KOPT-K1 (cell line): ENCODE measurements around the gene SPTB.

Source experiments
- H3K27ac ChIP-seq: fragments of 200-600 bp; sonication (generic); 2 replicates; pipeline ENCODE4 v1.5.1; 2016; ENCODE audit warnings: antibody characterized with exemption, mild to moderate bottlenecking, low read depth, low read length; ENCODE audit not compliant: poor library complexity, severe bottlenecking
- H3K36me3 ChIP-seq: fragments of 200-600 bp; sonication (generic); 2 replicates; pipeline ENCODE4 v1.5.1; 2017; ENCODE audit warnings: antibody characterized with exemption, mild to moderate bottlenecking, low read length, moderate library complexity; ENCODE audit not compliant: insufficient read depth
- H3K9me3 ChIP-seq: fragments of 200-600 bp; sonication (generic); 2 replicates; pipeline ENCODE4 v1.5.1; 2017; ENCODE audit warnings: antibody characterized with exemption, low read length, mild to moderate bottlenecking; ENCODE audit not compliant: insufficient read depth, poor library complexity, severe bottlenecking

Gene SPTB

DNA sequence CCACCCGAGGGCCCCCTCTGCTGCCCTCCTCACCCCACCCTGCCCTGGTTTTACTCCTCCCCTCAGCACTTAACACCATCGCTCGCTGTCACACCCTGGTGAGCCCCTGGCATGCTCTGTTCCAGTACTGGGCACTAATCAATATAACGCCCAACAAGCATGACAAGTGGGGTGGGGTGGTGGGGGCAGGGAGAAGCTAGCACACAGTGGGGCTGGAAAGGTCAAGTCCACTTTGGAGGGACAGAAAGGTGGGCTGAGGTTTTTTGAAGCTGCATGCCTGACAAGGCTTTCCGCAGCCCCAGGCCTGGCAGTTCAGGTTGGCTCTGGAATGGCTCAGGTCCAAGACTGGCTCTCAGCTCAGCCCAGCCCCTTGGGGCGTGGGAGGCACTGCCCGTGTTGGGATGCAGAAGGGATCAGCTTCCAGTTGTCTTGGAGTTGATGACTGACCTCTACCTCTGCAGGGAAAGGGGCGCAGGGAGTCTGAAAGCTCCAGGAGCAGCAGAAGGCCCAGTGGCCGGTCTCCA is 141.4 kb downstream of the SPTB start:
- no peak overlapping the region for H3K27ac ChIP-seq
- no peaks in the 10 kb centered on the region for H3K9me3 ChIP-seq
- H3K36me3 ChIP-seq, result no peaks in the 10 kb centered on the region

DNA sequence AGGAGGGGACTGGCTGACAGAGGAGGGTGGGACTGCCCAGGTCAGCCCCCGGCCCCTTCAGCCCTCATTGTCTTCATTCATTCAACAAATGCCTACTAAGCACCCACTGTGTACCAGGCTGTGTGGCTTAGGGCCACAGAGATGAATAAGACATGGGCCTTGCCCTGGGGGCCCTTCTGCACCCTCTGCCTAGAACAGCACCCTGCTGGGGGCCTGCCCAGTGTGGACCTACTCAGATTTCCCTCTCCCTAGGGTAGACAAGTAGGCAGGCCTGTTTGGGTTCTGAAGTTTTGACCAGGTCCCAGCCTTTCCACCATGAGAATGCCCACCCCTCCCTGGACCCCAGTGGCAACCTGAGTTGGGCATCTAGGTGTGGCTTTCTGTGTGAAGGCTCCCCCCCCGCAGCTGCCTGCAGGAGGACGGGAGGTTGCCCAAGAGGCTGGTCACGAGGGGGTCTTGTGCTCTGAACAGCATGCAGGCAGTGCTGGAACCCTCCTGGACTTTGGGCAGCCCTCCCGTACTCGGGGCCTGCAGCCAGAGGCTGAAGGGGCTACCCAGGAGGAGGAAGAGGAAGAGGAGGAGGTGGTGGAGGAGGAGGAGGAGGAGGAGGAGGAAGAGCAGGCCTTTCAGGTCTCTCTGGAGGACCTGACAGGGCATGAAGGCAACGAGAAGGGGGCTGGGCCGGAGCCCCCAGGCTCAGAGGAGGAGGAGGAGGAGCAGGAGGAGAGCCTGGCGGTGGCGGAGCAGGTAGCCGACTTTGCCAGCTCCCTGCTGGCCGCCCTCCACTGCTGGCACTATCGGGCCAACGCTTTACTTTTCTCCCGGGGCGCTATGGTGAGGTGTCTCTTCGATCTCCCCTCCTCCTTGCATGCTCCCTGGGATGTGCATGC is 142.1 kb downstream of the SPTB start:
- no peaks in the 10 kb centered on the region for H3K36me3 ChIP-seq
- H3K27ac ChIP-seq, result no peak overlapping the region
- no peaks in the 10 kb centered on the region for H3K9me3 ChIP-seq

DNA sequence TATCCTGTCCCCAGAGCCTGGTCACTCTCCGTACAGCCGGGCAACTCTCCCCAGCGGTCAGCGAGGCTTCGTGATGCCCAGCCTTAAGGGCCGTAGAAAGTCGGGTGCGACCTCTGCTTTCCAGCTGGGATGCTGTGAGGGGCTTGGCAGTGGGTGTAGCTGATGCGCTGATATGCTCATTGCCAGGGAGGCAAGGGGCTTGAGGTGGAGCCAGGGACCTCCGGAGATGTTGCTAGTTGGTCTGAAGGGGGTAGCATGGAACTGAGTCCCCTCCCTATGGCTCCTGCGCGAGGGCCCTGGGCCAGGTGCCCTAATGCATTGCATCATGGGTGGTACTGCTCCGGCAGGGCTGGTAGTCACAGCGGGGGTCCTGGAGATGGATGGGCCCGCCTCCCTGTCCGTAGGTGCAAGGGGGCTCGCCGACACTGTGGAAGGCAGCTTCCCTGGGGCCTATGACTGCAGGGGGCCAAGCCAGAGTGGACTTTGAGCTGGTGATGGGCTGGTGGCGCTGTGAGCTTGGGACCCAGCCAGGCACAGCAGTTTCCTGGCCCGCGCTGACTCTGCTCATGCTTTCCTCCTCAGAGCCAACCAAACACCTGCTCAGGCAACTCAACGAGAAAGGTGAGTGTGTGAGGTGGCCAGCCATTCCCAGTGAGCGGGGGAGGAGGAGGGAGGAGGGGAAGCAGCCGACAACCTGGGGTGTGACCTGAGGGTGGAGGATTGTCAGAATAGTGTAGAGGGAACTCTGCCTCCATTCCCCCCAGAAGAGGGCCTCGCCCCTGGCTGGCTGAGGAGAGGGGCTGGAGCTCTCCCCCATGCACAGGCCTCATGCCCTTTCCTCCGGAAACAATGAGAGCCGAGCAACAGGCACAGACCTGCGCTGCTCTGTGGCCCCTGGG is 143.2 kb downstream of the SPTB start:
- Histone ChIP-seq H3K9me3 (no peaks in the 10 kb centered on the region), H3K36me3 (no peaks in the 10 kb centered on the region), H3K27ac (no peak overlapping the region)

GRCh38 chr14:64734990-64735389 is 144.7 kb downstream of the SPTB start:
- Histone ChIP-seq H3K9me3 (no peaks in the 10 kb centered on the region), H3K36me3 (no peaks in the 10 kb centered on the region), H3K27ac (no peak overlapping the region)

DNA sequence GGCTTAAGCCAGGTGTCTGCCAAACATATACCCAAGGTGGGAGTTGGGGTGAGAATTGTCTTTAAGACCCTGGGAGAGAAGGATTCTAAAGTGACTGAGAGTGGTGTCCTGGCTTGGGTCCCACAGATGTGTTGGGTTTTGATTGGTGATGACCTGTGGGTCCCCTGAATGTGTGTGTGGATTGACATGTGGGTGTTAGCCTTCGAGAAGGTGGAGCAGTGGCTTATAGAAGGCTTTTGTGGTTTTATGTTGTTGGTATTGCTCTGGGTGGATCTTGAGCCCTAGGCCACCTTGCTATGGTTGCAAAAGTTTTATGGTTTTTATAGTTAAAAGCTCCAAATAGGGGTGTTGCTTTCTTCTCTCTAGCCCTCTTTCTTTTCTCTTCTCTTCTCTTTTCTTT is 145.8 kb downstream of the SPTB start:
- Histone ChIP-seq H3K36me3 (no peaks in the 10 kb centered on the region), H3K9me3 (no peaks in the 10 kb centered on the region), H3K27ac (no peak overlapping the region)

GRCh38 chr14:64733321-64733720 is 146.4 kb downstream of the SPTB start:
- Histone ChIP-seq H3K27ac (no peak overlapping the region), H3K36me3 (no peaks in the 10 kb centered on the region), H3K9me3 (no peaks in the 10 kb centered on the region)

DNA sequence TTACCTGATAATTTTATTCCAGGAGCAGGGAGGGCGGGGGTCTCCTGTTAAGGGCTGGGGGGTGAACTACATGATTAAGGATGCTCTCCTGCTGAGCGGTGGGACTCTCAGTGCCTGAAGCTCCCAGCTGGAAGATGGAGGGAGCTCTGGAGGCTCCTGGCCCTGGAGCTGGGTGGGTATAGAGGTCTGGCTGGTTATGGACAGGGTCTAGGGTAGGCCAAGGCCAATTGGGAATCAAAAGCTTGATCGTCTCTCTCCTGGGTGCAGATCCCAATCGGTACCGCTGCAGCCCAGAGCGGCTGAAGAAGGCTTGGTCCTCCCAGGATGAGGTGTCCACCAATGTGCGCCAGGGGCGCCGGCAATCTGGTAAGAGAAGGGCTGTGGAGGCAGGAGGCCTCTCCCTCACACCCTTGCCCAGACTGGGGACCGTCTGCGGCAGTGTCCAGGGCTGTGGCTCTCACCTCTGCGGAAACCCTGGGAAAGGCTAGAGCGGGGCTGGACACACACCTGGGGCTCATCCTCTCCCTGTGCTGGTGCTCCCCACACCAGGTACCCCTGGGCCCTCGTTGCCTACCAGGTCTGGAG is 147.1 kb downstream of the SPTB start:
- H3K9me3 ChIP-seq, result no peaks in the 10 kb centered on the region
- no peaks in the 10 kb centered on the region for H3K36me3 ChIP-seq
- no peak overlapping the region for H3K27ac ChIP-seq

GRCh38 chr14:64732066-64732465 is 147.6 kb downstream of the SPTB start:
- no peaks in the 10 kb centered on the region for H3K36me3 ChIP-seq
- no peak overlapping the region for H3K27ac ChIP-seq
- H3K9me3 ChIP-seq, result no peaks in the 10 kb centered on the region

DNA sequence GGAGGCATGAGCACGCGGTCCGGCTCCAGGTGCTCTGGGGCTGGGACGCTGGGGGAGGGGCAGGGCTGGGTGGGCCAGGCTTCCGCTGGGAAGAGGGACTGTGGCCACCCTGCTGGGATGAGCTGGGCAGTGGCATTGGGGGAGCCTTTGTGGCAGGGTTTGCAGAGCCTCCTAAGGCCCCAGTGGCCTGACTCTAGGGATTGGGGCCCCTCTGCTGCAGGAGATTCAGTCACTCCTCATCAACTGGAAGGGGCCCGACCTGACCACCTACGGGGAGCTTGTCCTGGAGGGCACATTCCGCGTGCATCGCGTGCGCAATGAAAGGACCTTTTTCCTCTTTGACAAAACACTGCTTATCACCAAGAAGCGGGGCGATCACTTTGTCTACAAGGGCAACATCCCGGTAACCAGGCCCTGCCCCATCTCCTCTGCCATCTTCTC is 148.5 kb downstream of the SPTB start:
- Histone ChIP-seq H3K27ac (no peak overlapping the region), H3K36me3 (no peaks in the 10 kb centered on the region)

DNA sequence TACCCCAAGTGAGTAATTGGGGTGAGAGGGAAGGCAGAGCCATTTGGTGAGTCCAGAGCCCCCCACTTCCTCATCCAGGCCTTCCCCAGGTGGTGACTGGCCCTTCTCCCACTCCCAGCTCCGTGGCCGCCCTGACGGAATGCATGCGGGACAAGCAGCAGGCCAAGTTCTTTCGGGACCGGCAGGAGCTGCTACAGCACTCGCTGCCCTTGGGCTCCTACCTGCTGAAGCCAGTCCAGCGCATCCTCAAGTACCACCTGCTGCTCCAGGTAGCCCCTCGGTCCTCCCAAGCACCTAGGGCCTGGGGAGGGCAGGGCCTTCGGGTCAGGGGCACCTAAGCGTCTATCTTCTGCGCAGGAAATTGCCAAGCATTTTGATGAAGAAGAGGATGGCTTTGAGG is 149.0 kb downstream of the SPTB start:
- H3K27ac ChIP-seq, result no peak overlapping the region
- no peaks in the 10 kb centered on the region for H3K9me3 ChIP-seq
- no peaks in the 10 kb centered on the region for H3K36me3 ChIP-seq

More for the DNA sequence above, 148.5 kb downstream of the SPTB start:
- no peaks in the 10 kb centered on the region for H3K9me3 ChIP-seq

GRCh38 chr14:64730061-64730440 is 149.7 kb downstream of the SPTB start:
- Histone ChIP-seq H3K9me3 (no peaks in the 10 kb centered on the region), H3K36me3 (no peaks in the 10 kb centered on the region), H3K27ac (no peak overlapping the region)

- Histone ChIP-seq H3K36me3 (no peaks in the 10 kb centered on the region), H3K27ac (no peak overlapping the region), H3K9me3 (no peaks in the 10 kb centered on the region)
Observed at GRCh38 chr14:64729386-64730060, 150.2 kb downstream of the SPTB start.

- H3K36me3 ChIP-seq, result no peaks in the 10 kb centered on the region
Observed at GRCh38 chr14:64728856-64729255, 150.9 kb downstream of the SPTB start.

DNA sequence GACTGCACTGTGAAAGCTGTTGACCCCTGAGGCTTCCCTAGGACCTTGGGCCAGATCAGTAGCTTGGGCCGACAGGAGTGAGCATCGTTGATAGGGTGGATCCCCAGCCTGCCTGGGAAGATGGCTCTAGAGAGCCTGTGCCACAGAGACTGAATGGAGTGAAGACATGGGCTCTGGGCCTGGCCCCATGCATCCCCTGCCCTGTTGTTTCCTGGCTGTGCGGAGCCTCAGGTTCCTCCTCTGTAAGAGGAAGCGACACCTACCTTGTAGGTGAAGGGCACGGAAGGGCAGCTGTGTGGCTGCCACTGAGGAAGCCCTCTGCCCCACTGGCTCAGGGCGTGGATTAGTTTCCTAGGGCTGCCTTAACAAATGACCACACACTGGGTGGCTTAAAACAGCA is 151.6 kb downstream of the SPTB start:
- H3K27ac ChIP-seq, result no peak overlapping the region
- no peaks in the 10 kb centered on the region for H3K36me3 ChIP-seq
- H3K9me3 ChIP-seq, result no peaks in the 10 kb centered on the region

More at GRCh38 chr14:64728856-64729255, 150.9 kb downstream of the SPTB start:
- Histone ChIP-seq H3K27ac (no peak overlapping the region), H3K9me3 (no peaks in the 10 kb centered on the region)
